H1 (cell line): ENCODE measurements around the gene CRHBP.

Experiments used
- ATF3 ChIP-seq: IDR thresholded peaks from 2 replicates; pipeline ENCODE4 v1.6.1; 2011; ENCODE audit warnings: low read depth, mild to moderate bottlenecking, low read length; ENCODE audit not compliant: insufficient read depth
- BCL11A ChIP-seq, 2 experiments: IDR thresholded peaks; one replicate each; pipeline ENCODE4 v1.6.1; 2011; ENCODE audit warnings: low read depth in 2 of 2, low read length in 2 of 2, mild to moderate bottlenecking in 2 of 2
- BRCA1 ChIP-seq: IDR thresholded peaks from 2 replicates; pipeline ENCODE4 v1.6.1; 2012; ENCODE audit warnings: low read depth, low read length, improper control_type of control experiment
- CBX8 ChIP-seq: fragments of 300-800, 300-1000 bp; sonication (generic); IDR thresholded peaks from 2 replicates; pipeline ENCODE4 v1.7.1; 2016; ENCODE audit warnings: low read depth, low read length, borderline replicate concordance
- CTCF ChIP-seq, 3 experiments: IDR thresholded peaks; 1 replicate in 2 of 3; 2 replicates in 1 of 3; pipeline versions ENCODE4 v1.5.1 to v1.6.1; 2011; ENCODE audit warnings: low read length in 3 of 3, mild to moderate bottlenecking in 3 of 3, inconsistent platforms in 2 of 3, low read depth in 1 of 3, moderate library complexity in 1 of 3; ENCODE audit not compliant: insufficient read depth in 1 of 3; ENCODE audit errors: control extremely low read depth in 1 of 3
- GABPA ChIP-seq: IDR thresholded peaks from 2 replicates; pipeline ENCODE4 v1.6.1; 2011; ENCODE audit warnings: mild to moderate bottlenecking, low read length, moderate library complexity, borderline replicate concordance; ENCODE audit not compliant: insufficient read depth
- JUND ChIP-seq: IDR thresholded peaks from 2 replicates; pipeline ENCODE4 v1.6.1; 2011; ENCODE audit warnings: mild to moderate bottlenecking, improper control_type of control experiment, low read length
- MAFK ChIP-seq: IDR thresholded peaks from 2 replicates; pipeline ENCODE4 v1.6.1; 2012; ENCODE audit warnings: low read depth, mild to moderate bottlenecking, improper control_type of control experiment, low read length
- MAX ChIP-seq: IDR thresholded peaks from 2 replicates; pipeline ENCODE4 v1.6.1; 2012; ENCODE audit warnings: inconsistent platforms
- POLR2AphosphoS5 ChIP-seq: IDR thresholded peaks from 2 replicates; pipeline ENCODE4 v1.6.1; 2011; ENCODE audit warnings: low read depth, low read length
- RXRA ChIP-seq: IDR thresholded peaks from 2 replicates; pipeline ENCODE4 v1.6.1; 2011; ENCODE audit warnings: low read depth, mild to moderate bottlenecking, low read length, moderate library complexity; ENCODE audit not compliant: insufficient read depth
- TAF7 ChIP-seq: optimal IDR thresholded peaks from 2 replicates; pipeline ENCODE3; 2011; ENCODE audit warnings: low read depth, mild to moderate bottlenecking, inconsistent platforms, low read length, moderate library complexity, borderline replicate concordance
- USF2 ChIP-seq: IDR thresholded peaks from 2 replicates; pipeline ENCODE4 v1.6.1; 2011; ENCODE audit warnings: low read length, improper control_type of control experiment

GRCh38 chr5:76960004-76960625 lies 7.3 kb downstream of the CRHBP start:
- no peak for TF ChIP-seq MAFK
- TF ChIP-seq POLR2AphosphoS5 = no peak
- no peak for TF ChIP-seq TAF7
- no peak for TF ChIP-seq CTCF (IDR thresholded peaks at IDR 0.05; ENCODE audit: control extremely low read depth in 1 of 3, insufficient read depth in 1 of 3, low read depth in 1 of 3, low read length in 3 of 3)
- no peak for TF ChIP-seq MAX
- no peak for TF ChIP-seq BRCA1
- no peak for TF ChIP-seq GABPA
- TF ChIP-seq ATF3 = no peak
- no peak for TF ChIP-seq JUND
- TF ChIP-seq CBX8 = no peak
- no peak for TF ChIP-seq USF2
- no peak for TF ChIP-seq RXRA
- no peak for TF ChIP-seq BCL11A (IDR thresholded peaks at IDR 0.05; ENCODE audit: low read depth in 2 of 2, low read length in 2 of 2)
